Myocyte (in vitro differentiated cells): ENCODE measurements around the gene CLCF1. TPM values are rescaled to one million over a fixed set of nuclear protein-coding genes. Genes with fewer than 3 reads are reported as not detected.
"Not testable (repeated sequence)": the region's sequence is repeated elsewhere in the genome, so short reads cannot be mapped to it uniquely, and the experiment has no call there.

Experiments
- DNase-seq: peaks from one replicate; pipeline ENCODE4 v3.0.0-alpha.2; 2012; ENCODE audit warnings: low read depth
- total RNA-seq: library from RNA; depleted of rRNA; stranded (reverse); fragments of >200 nt; gene quantifications from 2 replicates; pipeline ENCODE4 v1.2.3, GENCODE V29; 2014

The CLCF1 gene
- total RNA-seq, 1 donor from 2014 or later = 3.3 TPM

DNA sequence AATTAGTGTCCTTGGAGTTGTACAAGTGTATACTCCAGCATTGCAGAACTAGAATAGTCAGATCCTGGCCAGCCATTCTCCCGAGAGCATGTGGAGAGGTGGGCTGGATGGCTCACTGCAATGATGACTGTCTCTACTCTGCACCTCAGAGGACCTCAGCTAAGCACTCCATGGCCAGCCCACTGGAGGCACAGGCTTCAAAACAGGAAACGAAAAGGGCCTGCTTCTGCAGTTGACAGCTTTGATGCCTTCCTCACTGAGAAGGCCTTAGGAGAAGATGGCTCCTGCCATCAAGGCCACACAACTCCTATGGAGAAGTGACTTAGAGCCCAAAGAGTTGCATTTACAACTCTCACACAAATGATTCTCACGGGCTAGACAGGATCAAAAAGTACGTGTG, 29.1 kb downstream of the CLCF1 start:
- no peak for DNase-seq

DNA sequence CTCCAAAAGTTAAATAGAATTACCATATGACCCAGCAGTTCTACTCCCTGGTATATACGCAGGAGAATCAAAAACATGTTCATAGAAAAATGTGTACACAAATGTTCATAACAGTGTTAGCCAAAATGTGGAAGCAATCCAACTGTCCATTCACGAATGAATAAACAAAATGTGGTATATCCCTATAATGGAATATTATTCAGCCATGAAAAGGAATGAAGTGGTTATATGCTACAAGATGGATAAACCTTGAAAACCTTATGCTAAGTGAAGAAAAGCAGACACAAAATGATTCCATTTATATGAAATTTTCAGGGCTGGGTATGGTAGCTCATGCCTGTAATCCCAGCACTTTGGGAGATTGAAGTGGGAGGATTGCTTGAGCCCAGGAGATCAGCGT, 36.1 kb downstream of the CLCF1 start:
- DNase-seq = no peak

- no peak for DNase-seq
Observed at GRCh38 chr11:67332081-67332691, 41.2 kb downstream of the CLCF1 start.

GRCh38 chr11:67323526-67323925, 49.9 kb downstream of the CLCF1 start:
- no peak for DNase-seq

DNA sequence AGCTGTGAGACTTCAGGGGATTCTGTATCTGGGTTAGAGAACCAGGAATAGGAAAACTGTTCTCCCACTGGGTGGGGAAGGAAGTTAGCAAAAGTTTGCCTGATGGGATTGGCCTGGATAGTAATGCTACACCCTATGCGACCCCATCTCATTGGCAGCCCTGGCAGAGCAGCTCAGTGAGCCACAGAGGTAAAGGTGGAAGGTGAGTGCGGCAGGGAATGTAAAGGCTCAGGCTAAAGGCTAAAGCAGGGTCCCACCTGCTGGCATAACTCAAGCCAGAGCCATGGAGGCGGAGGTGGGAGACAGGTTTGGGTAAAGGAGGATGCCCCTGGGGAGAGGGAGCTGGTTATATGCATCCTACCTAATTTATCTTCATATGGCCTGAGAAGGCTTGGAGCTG, 51.3 kb downstream of the CLCF1 start:
- DNase-seq = no peak

- peak; percentile 7 for DNase-seq
Observed at GRCh38 chr11:67321313-67321871, 52.0 kb downstream of the CLCF1 start.

DNA sequence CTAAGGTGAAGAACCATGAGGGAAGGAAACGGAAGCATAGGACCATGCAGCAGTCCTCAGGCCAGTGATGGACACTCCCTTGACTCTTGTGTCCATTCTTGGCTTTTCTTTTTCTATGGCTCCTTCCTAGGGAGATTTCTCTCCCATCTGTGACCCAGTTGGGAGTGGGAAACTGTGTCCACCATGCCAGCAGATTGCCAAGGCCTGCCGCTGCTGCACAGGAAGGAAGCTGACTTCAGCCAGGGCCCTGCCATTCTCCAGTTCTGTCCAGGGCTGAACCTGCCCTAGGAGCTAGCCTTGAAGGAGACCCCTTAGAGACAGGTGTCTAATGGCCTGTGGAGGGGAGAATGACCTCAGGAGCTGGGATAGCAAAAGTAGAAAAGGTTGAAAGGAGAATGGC, 52.7 kb downstream of the CLCF1 start:
- no peak for DNase-seq

- no peak for DNase-seq
Observed at GRCh38 chr11:67320011-67320410, 53.4 kb downstream of the CLCF1 start.

DNA sequence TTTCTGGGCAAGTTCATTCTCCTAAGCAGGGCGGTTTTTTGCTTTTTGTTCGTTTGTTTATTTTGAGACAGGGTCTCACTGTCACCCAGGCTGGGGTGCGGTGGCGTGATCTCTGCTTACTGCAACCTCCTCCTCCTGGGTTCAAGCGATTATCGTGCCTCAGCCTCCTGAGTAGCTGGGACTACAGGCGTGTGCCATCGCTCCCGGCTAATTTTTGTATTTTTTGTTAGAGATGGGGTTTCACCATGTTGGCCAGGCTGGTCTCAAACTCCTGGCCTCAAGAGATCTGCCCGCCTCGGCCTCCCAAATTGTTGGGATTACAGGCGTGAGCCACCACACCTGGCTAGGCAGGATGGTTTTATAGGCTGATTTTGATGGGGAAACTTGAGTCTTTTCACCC, 54.5 kb downstream of the CLCF1 start:
- DNase-seq = not testable (repeated sequence)

DNA sequence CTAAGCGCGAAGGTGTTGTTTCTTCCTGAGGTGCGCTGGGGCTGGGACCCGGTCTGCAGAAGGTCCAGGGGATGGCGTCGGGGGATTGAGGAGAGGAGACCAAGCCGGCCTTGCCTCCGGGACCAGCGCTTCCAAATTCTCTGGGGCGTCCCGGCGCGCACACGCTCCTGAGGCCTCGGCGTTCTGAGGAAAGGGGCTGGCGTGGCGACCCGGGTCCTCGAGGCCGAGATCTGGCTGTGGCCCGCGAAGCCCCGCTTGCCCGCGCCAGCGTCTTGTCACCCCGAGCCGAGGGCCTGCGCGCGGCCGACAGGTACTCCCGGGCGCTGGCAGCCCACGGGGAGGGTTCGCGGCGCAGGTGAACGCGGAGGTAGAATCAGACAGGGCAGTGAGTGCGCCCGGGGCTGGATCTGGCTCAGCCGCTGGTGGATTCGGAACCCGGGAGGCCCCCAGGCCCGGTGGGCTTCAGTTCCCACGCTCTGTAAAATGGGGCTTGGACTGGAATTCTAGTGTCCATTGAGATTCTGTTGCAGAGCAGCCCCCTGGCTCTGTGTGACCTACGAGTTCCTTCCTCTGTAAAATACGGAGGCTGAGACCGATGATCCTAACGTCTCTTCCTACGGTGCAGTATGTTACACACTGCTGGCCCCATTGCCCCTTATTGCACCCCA, 55.4 kb downstream of the CLCF1 start:
- DNase-seq = no peak

GRCh38 chr11:67317205-67317887, 56.1 kb downstream of the CLCF1 start:
- peak; percentile 97 for DNase-seq

- no peak for DNase-seq
Observed at GRCh38 chr11:67316882-67317204, 56.6 kb downstream of the CLCF1 start.

- no peak for DNase-seq
Observed at GRCh38 chr11:67315325-67315909, 58.0 kb downstream of the CLCF1 start.

GRCh38 chr11:67314218-67314617, 59.2 kb downstream of the CLCF1 start:
- no peak for DNase-seq

Other genes with a start within 250 kb of the CLCF1 start
- 101 TPM in 2 replicates for gene GRK2, start 107.1 kb downstream of the CLCF1 start, total RNA-seq
- gene ANKRD13D, start 84.3 kb downstream of the CLCF1 start, total RNA-seq = 18.6 and 24.5 TPM in 2 replicates
- 17.7 and 18.3 TPM in 2 replicates for gene SSH3, start 70.1 kb downstream of the CLCF1 start, total RNA-seq
- 105 and 115 TPM in 2 replicates for gene POLD4, start 20.1 kb downstream of the CLCF1 start, total RNA-seq
- gene RAD9A, start 18.4 kb upstream of the CLCF1 start, total RNA-seq = 5.5 and 8.1 TPM in 2 replicates
- gene PPP1CA, start 28.3 kb upstream of the CLCF1 start, total RNA-seq = 229 and 241 TPM in 2 replicates
- gene TBC1D10C, start 30.5 kb upstream of the CLCF1 start, total RNA-seq = not detected in 2 replicates
- gene CARNS1, start 42.1 kb upstream of the CLCF1 start, total RNA-seq = 49.7 and 83.0 TPM in 2 replicates
- 53.3 and 77.4 TPM in 2 replicates for gene RPS6KB2, start 54.9 kb upstream of the CLCF1 start, total RNA-seq
- gene PTPRCAP, start 64.1 kb upstream of the CLCF1 start, total RNA-seq = 0.88 and 0.94 TPM in 2 replicates
- gene CORO1B, start 69.9 kb upstream of the CLCF1 start, total RNA-seq = 64.5 and 66.9 TPM in 2 replicates
- gene GPR152, start 79.1 kb upstream of the CLCF1 start, total RNA-seq = not detected in 2 replicates
- 1.7 and 4.9 TPM in 2 replicates for gene CABP4, start 81.8 kb upstream of the CLCF1 start, total RNA-seq
- 62.2 and 144 TPM in 2 replicates for gene TMEM134, start 95.7 kb upstream of the CLCF1 start, total RNA-seq
- 47.9 and 56.4 TPM in 2 replicates for gene AIP, start 109.4 kb upstream of the CLCF1 start, total RNA-seq
- 24.8 and 34.6 TPM in 2 replicates for gene PITPNM1, start 131.8 kb upstream of the CLCF1 start, total RNA-seq
- gene CDK2AP2, start 134.6 kb upstream of the CLCF1 start, total RNA-seq = 31.2 and 48.4 TPM in 2 replicates
- not detected in 2 replicates for gene CABP2, start 149.8 kb upstream of the CLCF1 start, total RNA-seq
- 152 and 246 TPM in 2 replicates for gene GSTP1, start 210.2 kb upstream of the CLCF1 start, total RNA-seq
- gene NDUFV1, start 233.3 kb upstream of the CLCF1 start, total RNA-seq = 195 and 214 TPM in 2 replicates